GM20431 (cell line): ENCODE measurements around the gene SOX2.

Experiments used
- in situ Hi-C: fragments of 300-500 bp; cut with MseI, MboI; formaldehyde crosslinking; loops from one replicate; pipeline ENCODE4 v1.15.0; 2020; ENCODE audit warnings: low sequenced_read_pairs; ENCODE audit not compliant: unreplicated experiment

Gene SOX2

GRCh38 chr3:181719991-181720680 lies 8.4 kb downstream of the SOX2 start:
- in situ Hi-C loops, result loop anchor here (25.0 kb wide), 2 partner anchors 542 to 967 kb away; no protein-coding TSS in a partner anchor

DNA sequence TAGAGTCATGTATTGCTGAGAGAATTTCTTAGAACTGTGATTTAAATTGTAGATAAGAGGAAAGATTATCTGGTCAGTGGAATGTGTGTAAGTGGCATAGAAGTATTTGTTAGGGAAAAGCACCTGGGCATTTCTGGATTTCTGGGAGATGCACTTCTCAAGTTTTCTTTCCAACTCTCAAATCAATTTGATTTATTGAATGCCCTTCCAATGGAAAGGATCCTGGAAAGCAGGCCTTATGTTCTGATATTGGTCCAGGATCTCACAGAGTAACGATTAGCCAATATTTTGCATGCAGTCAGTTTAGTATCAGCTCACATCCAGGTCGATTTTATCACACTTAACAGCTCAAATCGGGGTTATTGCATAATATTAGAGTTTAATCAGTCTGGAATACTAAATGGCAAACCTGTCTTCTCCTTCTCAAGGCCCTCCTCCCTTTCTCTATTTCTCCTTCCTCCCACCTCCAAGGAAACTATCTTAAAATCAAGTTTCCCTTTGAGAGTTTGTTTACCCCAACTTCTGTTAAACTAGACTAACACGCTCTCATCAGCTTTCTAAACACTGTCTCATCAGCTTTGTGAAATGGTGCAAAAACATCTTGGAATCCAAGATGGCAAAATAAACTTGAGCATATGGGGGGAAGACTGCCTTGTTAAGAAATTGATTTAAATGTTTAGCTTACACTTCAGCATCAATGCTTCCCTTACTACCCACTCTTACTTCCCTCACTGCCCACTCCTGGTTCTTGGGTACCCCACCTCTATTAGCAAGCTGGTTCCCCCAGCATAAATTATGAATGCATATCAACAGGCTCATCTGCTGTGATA lies 9.5 kb downstream of the SOX2 start:
- in situ Hi-C loops, result loop anchor here (25.0 kb wide), 2 partner anchors 541 to 966 kb away; no protein-coding TSS in a partner anchor

GRCh38 chr3:181722156-181722555 lies 10.4 kb downstream of the SOX2 start:
- in situ Hi-C loops, result loop anchor here (25.0 kb wide), 2 partner anchors 540 to 965 kb away; no protein-coding TSS in a partner anchor

- in situ Hi-C loops, result loop anchor here (25.0 kb wide), 2 partner anchors 539 to 964 kb away; no protein-coding TSS in a partner anchor
Measured at GRCh38 chr3:181722766-181723425, 11.2 kb downstream of the SOX2 start.

DNA sequence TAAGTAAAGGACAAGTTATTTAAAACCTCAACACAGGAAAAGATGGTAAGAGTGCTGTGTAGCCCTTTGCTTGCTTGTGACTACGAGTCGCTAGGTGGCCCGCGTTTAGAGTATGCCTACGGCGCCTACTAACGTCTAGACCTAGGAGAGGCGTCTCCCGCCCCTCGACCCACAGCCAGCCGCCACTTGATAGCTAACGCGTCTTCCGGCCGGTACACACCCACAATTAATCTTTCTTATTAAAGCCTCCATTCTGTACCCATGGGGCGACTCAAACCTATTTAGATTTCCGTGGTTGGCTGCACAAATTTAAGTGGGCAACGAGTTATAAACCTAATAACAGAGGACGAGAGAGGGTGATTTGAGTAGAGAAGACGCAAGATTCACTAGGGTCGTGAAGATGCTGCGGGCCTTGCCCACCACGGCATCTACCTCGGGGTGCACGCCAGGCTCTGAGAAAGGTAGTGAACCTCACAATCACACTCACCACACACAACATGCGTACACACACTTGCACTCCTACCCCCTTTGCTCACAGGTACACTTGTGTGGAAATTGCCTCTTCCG lies 12.0 kb downstream of the SOX2 start:
- in situ Hi-C loops, result loop anchor here (25.0 kb wide), 2 partner anchors 539 to 964 kb away; no protein-coding TSS in a partner anchor

GRCh38 chr3:181724192-181724965 lies 12.7 kb downstream of the SOX2 start:
- in situ Hi-C loops, result loop anchor here (25.0 kb wide), 2 partner anchors 538 to 963 kb away; no protein-coding TSS in a partner anchor

DNA sequence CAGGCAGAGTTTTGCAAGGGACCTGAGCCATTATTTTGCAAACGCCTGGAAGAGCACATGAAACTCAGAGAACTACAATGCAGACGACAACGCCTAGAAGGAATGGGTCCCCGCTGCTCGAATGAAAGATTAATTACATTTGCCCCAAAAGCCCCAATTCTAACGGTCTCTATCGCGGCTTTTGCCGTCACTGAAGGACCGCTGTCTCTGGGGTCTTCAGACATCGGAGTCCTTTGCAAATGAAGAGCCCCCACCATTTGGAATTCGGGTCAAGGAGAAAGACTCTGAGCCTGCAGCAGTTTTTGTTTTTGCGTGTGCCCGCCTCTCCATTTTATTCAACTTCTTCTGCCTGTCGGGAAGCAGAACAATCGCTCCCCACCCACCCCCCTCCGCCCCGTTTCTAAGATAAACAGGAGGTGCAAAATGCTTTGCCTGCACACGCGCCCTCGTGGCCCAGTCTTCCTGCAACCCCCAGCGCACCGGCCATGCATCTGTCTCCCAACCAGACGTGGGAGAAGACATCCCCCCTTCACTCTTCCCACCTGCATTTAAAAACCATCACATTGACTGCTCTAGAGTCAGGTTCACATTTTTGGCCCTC lies 13.5 kb downstream of the SOX2 start:
- in situ Hi-C loops, result no loop called here

GRCh38 chr3:181725830-181726229 lies 14.1 kb downstream of the SOX2 start:
- in situ Hi-C loops, result no loop called here

- in situ Hi-C loops, result no loop called here
Measured at GRCh38 chr3:181726351-181727330, 14.9 kb downstream of the SOX2 start.

DNA sequence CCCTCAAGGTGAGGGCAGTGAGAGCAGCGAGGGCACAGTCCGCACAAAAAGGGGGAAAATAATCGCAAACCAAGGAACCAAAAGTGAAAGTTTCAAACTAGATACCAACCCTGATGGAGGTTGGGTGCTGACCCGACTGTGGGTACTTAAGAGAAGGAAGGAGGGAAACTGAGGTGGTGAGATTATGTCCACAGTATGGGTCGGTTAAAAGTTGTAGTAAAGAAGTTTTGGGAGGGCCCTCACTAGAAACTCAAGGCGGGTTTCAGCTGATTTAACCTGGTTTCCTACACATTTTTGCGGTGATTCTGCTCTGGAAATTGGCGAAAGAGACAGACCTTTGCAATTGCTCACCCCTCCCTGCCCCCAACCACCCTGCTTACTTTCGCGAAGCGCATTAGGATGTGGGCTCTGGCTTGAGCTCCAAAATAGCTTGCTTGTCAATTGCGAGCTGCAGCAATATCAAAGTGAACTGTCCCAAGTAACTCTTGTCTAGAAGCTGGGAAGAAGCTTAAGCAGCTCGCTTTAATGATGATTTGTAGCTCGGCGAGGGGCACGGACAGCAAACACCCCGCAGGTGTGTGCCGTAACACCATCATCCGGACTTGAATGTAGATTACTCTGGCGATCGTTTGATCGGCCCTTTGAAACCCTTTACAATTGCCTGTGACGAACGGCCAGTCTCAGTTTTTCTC lies 15.8 kb downstream of the SOX2 start:
- in situ Hi-C loops, result no loop called here

GRCh38 chr3:181728470-181729340 lies 17.0 kb downstream of the SOX2 start:
- in situ Hi-C loops, result no loop called here

- in situ Hi-C loops, result no loop called here
Measured at GRCh38 chr3:181729341-181729869, 17.7 kb downstream of the SOX2 start.

GRCh38 chr3:181730316-181730715 lies 18.6 kb downstream of the SOX2 start:
- in situ Hi-C loops, result no loop called here

GRCh38 chr3:181730934-181731333 lies 19.2 kb downstream of the SOX2 start:
- in situ Hi-C loops, result no loop called here

DNA sequence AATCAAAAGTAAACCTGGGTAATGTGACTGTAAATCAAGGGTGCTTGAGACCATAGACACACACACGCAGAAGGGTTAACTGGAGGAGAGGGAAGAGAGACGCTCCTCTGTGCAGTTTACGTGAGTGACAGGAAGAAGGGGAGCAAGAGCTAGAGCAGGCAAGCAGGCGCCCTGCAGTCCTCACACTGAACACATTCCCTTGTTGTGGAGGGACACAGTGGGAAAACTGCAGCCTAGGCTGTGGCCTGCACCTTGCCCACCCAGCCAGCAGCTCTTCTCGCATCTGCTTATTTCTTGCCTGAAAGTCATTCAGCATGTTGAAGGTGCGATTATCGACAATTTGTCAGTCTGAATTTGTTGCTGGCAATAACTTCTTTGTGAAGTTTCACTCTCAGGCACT lies 24.2 kb downstream of the SOX2 start:
- in situ Hi-C loops, result no loop called here

DNA sequence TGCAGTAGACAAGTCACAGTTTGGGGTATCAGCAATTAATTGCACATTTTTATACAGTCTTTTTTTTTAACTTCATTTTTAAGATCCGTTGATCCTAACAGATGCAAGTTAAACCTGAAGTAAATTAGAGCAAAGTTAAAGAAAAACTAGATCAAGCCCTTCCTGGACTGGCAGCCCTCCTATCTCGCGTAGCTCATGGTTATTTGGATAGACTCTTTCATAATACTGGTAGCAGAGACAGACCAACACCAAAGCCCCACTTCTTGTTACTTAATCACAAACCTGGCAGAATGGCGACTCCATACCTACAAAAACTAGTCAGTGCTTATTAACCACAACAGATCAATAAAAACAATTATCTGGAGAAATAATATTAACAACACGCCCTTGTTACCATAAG lies 26.8 kb downstream of the SOX2 start:
- in situ Hi-C loops, result no loop called here
